ENCODE results near the gene SIK2.
"Not testable (repeated sequence)": the region's sequence is repeated elsewhere in the genome, so short reads cannot be mapped to it uniquely, and the experiment has no call there.

SIK2 gene

DNA sequence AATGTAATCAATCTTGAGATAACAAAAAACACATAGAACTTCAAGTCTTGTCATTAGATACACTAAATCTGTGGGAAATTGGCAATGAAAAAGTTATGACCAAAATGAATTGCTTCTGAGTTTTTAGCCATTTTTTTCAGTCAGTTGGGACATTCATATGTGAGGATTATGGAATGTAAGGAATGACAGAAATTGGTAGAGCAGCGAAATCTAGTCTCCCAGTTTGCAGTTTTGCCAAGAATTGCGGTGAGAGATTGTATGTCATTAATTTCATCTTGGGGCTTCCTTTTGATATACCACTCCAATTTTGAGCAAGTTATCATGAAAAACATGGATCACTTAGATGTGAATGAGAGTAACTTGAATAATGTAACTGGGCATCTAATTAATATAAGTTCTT is 49.9 kb downstream of the SIK2 start:
- in situ Hi-C loops (cut with MboI; ENCODE audit: low sequenced_read_pairs) = no loop called here

- in situ Hi-C loops (cut with MboI; ENCODE audit: low sequenced_read_pairs) = no loop called here
These were observed 52.4 kb downstream of the SIK2 start for GRCh38 chr11:111654601-111655000.

DNA sequence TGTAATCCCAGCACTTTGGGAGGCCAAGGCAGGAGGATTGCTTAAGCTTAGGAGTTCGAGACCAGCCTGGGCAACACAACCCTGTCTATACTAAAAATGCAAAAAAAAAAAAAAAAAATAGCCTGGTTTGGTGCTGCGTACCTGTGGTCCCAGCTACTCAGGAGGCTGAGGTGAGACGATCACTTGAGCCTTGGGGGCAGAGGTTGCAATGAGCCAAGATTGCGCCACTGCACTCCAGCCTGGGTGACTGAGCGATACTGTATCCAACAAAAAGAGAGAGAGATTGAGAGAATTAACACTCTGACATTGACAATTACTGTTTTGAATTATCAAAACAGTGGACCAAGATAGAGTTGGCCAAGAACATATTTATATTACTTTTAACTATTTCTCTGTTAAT is 53.7 kb downstream of the SIK2 start:
- in situ Hi-C loops (cut with MboI; ENCODE audit: low sequenced_read_pairs) = no loop called here

DNA sequence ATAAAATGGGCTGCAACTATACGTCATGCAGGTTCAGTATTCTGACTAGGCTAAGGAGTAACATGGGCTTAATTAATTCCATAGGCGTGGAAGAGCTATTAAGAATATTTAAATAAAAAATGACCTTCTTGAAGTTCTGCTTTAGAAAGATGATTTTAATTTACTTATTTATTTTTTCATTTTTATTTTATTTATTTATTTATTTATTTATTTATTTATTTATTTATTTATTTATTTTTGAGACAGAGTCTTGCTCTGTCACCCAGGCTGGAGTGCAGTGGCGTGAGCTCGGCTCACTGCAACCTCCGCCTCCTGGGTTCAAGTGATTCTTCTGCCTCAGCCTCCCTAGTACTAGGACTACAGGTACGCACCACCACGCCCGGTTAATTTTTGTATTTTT is 55.7 kb downstream of the SIK2 start:
- in situ Hi-C loops (cut with MboI; ENCODE audit: low sequenced_read_pairs) = not testable (repeated sequence)

DNA sequence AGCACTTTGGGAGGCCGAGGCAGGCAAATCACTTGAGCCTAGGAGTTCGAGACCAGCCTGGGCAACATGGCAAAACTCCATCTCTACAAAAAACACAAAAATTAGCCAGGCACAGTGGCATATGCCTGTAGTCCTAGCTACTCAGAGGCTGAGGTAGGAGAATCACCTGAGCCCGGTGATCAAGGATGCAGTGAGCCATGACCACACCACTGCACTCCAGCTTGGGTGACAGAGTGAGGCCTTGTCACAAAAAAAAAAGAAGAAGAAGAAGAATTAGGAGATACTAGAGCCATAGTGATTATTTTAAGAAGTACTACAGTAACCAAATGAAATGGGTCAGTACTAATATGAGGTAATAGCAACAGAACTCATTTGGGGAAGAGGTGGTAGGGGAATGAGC is 56.2 kb downstream of the SIK2 start:
- in situ Hi-C loops (cut with MboI; ENCODE audit: low sequenced_read_pairs) = not testable (repeated sequence)

DNA sequence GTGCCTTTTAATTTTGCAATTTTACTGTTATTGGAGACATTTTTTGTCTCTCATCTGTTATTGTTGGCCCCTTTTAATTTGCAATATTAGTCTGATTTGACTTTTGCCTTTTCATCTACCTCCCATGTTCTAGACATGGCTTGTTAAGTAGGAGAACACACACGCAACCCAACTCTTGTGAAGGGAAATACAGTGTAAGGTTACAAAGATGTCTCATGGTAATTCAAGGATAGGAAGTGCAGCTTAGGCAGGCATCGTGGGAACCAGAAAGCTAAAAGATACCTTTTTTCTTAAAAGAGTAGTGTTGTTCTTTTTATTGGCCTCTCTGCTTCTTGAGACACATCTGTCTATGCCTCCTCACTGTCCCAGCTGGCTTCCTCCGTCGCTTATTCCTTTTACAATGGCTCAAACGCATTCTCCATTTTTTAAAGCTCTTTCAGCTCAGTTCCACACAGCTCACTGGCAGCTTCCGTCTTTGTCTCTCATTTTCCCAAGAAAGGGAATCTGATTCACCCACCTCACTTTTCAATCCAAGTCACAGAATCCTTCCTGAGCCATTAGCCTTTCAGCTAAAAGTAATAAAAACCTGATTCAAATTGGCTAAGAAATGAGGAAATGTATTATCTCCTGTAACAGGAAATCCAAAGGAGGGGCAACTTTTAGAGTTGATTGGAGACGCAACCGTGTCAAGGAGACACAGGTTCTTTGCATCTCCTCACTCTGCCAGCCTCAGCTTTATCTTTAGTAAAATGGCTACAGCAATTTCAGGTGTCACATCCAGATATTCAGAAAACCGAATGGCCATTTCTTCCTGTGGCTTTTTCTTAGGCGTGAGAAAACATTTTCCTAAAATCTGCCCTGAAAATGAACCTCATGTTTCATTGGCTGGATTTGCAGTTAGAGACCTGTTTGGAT is 57.2 kb downstream of the SIK2 start:
- in situ Hi-C loops (cut with MboI; ENCODE audit: low sequenced_read_pairs) = no loop called here

GRCh38 chr11:111660822-111661221 is 58.6 kb downstream of the SIK2 start:
- in situ Hi-C loops (cut with MboI; ENCODE audit: low sequenced_read_pairs) = no loop called here

DNA sequence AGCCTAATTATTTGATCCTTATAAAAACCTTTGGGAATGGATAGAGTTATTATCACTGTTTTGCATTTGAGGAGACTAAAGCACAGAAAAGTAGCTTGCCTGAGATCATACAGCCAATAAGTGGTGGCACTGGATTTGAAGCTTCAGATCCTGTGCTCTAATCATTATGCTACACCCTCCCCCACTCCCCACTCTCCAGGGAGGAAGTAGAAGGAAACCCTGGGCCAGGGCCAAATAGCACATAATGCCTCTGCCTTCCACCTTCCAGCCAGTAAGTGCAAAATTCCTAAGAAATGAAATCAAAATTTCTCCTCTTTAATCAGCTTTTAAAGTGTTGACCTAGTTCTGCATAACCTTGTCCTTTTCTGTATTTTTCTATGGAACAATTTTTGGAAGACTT is 61.6 kb downstream of the SIK2 start:
- in situ Hi-C loops (cut with MboI; ENCODE audit: low sequenced_read_pairs) = no loop called here

GRCh38 chr11:111665777-111666176 is 63.5 kb downstream of the SIK2 start:
- in situ Hi-C loops (cut with MboI; ENCODE audit: low sequenced_read_pairs) = no loop called here

- in situ Hi-C loops (cut with MboI; ENCODE audit: low sequenced_read_pairs) = no loop called here
These were observed 66.7 kb downstream of the SIK2 start for GRCh38 chr11:111668980-111669379.

GRCh38 chr11:111671383-111671782 is 69.1 kb downstream of the SIK2 start:
- in situ Hi-C loops (cut with MboI; ENCODE audit: low sequenced_read_pairs) = no loop called here

- in situ Hi-C loops (cut with MboI; ENCODE audit: low sequenced_read_pairs) = no loop called here
These were observed 70.7 kb downstream of the SIK2 start for GRCh38 chr11:111672949-111673348.

GRCh38 chr11:111674941-111675340 is 72.7 kb downstream of the SIK2 start:
- in situ Hi-C loops (cut with MboI; ENCODE audit: low sequenced_read_pairs) = no loop called here

- in situ Hi-C loops (cut with MboI; ENCODE audit: low sequenced_read_pairs) = no loop called here
These were observed 73.6 kb downstream of the SIK2 start for GRCh38 chr11:111675891-111676290.

GRCh38 chr11:111676878-111677585 is 74.8 kb downstream of the SIK2 start:
- in situ Hi-C loops (cut with MboI; ENCODE audit: low sequenced_read_pairs) = no loop called here

DNA sequence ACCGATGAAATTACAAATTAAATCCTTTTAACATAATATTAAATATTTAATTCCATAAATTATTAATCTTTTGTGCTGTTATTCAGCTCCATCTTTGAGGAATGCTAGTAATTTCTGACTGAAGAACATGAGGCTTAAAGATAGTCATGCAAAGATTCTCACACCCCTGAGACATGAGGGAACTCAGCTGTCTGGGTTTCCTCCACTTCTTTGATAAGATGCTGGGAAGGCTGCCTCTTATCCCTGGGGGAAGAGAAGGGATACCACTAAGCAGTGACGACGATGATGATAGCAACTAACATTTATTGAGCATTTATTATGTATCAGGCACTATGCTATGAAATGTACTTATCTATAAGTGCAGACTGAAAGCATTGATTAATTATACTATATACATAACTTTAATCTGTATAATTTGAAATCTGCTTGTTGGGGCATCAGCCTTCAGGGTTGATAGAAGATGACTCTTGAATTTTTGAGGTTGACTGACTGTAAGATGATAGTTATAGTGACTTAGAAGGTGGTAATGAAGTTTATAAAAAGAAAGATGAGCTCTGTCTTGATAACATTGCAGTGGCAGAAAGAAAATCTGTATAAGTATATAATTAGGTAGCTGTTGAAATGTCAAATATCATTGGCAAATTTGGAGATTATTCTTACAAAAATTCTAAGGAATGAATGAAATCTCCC is 78.4 kb downstream of the SIK2 start:
- in situ Hi-C loops (cut with MboI; ENCODE audit: low sequenced_read_pairs) = no loop called here

DNA sequence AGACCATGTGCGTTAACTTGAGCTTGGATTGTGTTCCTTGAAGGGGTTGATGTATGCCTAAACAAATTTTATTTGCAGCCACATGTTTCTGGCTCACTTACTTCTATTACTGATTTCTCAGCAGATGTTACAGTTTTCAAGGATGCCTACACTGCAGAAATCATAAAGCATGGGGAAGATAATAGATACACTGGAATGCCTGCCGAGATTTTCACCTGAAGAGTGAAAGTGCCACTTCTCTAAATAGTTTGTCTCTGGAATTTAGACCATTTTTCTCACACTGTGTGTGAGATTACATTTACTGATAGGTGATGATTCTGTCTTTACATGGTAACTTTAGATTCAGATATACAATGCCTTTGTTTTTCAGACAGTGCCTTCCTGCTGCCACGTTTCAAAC is 81.6 kb downstream of the SIK2 start:
- in situ Hi-C loops (cut with MboI; ENCODE audit: low sequenced_read_pairs) = no loop called here

DNA sequence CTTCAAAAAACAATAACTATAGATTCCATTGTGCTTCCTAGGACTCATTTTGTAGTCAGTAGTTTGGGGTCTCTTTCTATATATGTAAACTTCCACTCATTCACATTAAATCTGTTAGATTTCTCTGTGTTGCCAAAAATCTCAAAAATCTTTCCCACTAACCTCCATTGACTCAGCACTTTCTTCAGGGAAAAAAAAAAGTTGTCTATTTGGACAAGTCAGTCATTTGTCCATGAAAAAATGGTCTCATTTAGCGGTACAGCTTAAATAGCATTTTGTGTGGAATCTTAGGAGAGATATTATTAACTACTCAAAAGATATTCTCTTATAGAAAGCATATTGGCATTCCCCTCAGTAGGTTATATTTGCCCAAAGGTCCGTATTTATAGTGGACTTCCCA is 82.0 kb downstream of the SIK2 start:
- in situ Hi-C loops (cut with MboI; ENCODE audit: low sequenced_read_pairs) = no loop called here

GRCh38 chr11:111688013-111688412 is 85.8 kb downstream of the SIK2 start:
- in situ Hi-C loops (cut with MboI; ENCODE audit: low sequenced_read_pairs) = no loop called here

- in situ Hi-C loops (cut with MboI; ENCODE audit: low sequenced_read_pairs) = no loop called here
These were observed 88.9 kb downstream of the SIK2 start for GRCh38 chr11:111691176-111691575.

- in situ Hi-C loops (cut with MboI; ENCODE audit: low sequenced_read_pairs) = no loop called here
These were observed 89.5 kb downstream of the SIK2 start for GRCh38 chr11:111691741-111692140.
